Measurements from ENCODE around the gene THSD8.

Gene THSD8

DNA sequence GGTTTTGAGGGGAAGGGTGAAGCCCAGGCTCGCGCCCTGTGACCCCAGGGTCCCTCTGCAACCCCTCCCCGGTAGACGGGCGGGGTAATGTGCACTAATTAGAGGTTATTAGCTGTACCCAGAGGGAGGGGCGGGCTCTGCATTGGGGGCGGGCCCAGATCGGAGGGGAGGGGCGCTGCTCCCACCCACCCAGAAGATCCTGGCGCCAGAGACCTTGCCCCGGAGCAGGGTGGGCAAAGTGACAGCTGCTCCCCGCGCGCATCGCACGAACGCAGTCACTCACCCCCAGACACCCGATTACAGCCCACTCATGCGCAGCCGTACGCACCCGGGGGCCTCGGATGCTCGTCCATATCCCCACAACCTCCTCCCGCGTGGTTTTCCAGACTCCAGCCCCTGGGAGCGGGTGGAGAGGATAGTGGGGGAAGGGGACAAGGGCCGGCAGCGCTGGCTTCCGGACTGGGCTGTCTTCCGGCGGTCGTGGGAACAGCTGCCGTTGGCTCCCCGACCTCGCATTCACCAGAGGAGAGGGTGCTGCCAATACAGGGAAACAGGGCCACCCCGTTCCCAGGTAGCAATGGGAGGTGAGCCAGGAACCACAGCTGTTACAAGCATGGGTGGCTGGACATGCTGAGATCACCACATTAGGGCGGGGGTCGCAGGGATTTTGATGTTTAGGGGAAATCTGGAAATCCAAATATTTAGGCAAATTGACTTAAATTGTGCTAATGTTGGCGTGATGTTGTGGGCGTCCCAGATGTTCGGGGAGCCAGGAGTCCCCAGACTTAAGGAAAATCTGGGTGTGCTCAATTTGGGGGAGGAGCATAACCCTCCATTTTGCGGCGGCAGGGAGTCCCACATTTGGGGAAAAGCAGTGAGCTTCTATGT, 23.6 kb upstream of the THSD8 start:
- peak in 38 of 42 donors; percentile 40 to 79 (median 62) for DNase-seq

DNA sequence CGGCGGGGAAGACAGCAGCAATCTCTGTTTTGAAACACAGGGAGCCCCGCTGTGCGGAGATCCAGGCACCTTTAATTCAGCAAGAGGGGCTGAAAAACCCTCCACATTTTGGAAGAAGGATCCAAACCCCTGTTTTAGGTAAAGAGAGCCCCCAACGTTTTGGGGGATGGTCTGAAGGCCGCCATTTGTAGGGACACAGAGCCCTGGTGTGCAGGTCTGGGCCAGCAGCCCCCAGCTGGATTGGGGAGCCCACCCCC, 23.0 kb upstream of the THSD8 start:
- no peak for DNase-seq
- intact Hi-C loops (cut with DNase I), result no loop called here

More for the DNA sequence above, 23.6 kb upstream of the THSD8 start:
- intact Hi-C loops (cut with DNase I), result no loop called here

DNA sequence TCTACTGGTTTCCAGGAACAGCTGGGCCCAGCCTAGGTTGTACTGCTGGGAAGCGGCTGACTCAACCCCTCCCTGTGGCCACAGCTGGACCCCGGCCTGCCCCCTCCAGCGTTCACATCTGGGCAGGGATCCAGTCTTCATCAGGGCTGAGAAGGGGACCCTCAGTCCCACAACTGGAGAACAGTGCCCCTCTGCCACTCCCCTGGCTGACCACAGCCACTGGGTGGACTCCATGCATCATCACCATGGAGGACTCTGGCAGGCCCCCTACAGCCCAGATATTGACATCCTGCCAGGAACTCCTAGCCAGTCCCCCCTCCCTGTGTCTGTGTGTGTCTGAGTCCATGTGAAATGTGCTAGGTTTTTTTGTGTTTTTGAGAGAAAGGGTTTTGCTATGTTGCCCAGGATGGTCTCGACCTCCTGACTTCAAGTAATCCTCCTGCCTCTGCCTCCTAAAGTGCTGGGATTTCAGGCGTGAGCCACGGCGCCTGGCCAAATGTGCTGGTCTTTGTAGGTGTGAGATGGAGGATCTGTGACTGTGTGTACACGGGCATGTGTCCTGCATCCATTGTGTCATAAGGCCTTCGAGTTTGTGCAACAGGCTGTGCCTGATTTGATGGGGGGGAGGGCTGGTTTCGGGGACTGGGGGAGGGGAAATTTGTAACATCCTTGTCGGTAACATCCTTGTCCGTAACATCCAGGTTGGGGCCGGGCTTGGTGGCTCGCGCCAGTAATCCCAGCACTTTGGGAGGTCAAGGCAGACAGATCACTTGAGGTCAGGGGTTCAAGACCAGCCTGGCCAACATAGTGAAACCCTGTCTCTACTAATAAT, 22.5 kb upstream of the THSD8 start:
- intact Hi-C loops (cut with DNase I), result no loop called here
- peak in 9 of 42 donors; percentile 9 to 69 (median 41) for DNase-seq

DNA sequence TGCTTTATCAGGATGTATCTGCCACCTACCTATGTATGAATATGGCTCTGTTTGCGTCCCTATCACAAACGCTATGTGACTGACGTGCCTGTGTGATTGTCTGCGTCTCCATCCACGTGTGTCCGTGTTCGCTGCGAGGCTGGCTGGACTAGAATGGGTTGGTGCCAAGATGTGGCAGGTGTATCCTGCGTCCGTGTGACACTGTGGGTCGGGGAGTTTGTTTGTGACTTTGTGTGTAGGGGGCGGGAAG, 19.8 kb upstream of the THSD8 start:
- DNase-seq, result no peak
- intact Hi-C loops (cut with DNase I), result no loop called here

DNA sequence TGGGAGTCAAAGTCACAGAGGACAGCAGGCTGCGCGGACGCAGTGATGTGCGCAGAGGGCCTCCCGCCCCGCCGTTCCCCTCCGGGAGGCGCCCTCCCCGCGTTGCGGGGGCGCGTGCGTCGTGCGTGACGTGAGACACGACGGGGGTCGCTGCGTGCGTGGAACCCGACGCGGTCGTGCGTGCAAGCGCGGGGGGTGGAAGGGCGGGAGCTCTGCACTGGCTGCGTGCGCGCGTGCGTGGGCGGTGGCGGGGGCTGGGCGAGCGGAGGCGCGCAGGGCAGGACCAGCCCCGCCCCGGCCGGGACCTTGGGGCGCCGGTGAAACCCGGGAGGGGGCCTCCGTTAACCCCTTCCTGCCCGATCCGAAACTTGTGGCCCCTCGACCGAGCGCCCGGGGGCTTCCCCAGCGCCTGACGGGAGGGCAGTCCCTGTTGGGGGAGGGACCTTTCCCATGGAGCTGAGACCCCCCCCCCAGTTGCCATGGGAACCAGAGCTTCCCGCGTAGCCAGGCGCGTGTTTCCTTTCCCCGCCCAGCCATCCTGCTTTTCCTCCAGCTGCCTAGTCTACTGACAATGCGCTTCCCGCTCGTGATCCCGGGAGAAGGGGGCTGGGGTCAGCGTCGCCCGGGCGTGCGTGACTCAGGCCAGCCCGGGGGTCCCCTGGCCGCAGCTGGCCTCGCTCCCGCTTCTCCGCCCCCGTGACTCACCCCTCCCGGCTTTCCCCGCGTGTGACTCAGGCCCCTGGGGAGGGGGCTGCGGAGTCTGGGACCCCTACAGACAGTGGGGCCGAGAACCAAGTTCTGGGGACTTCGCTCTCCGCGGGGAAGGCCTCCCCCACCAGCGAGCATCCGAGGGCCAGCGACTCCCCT, 19.2 kb upstream of the THSD8 start:
- peak; percentile 77 to 99 (median 95) for DNase-seq
- intact Hi-C loops (cut with DNase I), result no loop called here

DNA sequence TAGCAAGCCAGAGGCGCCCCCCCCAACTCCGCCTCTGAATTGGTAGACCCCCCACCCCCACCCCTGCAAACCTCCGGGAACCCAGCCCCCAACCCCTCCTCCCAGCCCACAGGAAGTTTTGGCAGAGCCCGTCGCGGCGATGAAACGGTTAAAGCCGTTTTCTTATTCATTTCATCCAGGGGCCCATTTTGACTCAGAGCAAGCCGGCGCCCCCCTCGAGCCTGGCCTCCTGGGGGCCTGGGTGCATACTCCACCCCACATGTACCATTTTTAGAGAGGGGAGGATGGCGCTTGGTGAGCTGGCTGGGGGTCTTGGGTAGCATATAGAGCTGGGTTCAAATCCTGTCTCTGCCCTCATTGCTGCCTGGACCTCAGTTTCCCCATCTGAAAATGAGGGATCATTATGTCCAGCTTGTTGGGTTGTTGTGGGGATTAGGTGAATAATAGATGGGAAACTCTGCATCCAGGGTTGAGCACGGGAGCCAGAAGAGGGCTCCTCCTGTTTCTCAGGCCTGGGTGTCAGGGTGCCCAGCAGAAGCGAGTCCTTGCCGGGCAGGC, 18.5 kb upstream of the THSD8 start:
- intact Hi-C loops (cut with DNase I), result no loop called here
- DNase-seq, result no peak

DNA sequence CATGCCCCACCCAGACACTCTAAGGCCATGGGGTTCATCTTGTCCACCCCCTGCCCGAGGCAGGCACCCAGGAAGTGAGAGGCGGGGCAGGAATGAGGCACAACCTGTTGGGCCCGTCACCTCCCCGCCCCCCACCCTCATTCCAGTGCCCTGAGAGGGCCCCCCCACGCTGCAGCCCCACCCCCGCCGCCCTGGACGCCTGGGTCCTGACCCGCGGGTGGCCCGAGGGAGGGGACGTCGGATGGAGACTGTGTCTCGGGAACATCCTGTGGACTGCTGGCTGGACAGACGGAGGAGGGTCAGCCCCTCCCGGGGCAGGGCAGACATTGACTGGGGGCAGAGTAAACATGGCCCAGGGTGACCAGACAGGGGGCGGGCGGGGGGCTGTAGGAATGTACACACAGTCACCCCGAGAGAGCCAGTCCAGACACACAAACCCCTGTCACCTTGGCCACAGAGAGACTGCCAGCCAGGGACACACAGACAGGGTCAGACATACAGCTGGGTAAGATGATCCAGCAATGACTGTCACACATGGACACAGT, 17.9 kb upstream of the THSD8 start:
- intact Hi-C loops (cut with DNase I), result no loop called here
- peak in 1 of 42 donors; percentile 23 for DNase-seq

DNA sequence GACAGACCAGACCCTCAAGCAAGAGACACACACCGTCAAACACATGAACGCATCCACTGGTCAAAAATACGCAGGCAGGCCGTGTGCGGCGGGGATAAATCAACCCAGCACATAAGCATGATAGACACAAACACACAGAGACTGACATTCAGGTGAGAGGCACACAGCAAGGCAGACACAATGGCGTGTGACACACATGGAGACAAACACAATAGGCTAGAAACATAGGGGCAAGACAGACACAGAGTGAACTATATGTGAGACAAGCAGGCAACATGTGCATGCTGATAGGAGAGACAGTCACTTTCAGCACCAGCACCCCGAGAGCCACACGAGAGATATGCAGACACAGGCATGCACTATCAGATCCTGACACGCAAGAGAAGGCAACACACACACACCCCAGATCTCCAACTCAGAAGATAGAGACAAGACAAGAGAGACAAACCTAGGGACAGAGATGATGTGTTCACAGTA, 17.4 kb upstream of the THSD8 start:
- intact Hi-C loops (cut with DNase I), result no loop called here
- no peak for DNase-seq

DNA sequence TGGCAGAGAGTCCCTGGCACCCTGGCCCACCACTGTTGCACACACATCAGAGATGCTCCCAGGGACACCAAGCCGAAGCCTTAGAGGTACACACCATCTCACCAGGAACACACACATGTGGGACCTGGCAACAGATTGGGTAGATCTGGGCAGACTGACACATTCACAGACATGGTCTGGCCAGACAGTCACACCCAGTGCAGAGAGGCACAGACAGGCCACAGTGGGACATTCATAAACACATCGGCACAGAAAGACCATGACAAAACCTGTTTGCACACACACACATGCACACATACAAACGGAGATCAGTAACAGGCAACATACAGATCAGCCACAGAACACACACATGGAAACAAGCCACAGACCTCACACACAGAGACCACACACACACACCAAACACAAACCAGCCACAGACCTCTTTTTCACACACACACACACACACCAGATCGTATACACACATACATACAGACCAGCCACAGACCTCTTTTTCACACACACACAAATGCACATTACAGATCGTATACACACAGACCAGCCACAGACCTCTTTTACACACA, 16.9 kb upstream of the THSD8 start:
- no peak for DNase-seq
- intact Hi-C loops (cut with DNase I), result no loop called here

DNA sequence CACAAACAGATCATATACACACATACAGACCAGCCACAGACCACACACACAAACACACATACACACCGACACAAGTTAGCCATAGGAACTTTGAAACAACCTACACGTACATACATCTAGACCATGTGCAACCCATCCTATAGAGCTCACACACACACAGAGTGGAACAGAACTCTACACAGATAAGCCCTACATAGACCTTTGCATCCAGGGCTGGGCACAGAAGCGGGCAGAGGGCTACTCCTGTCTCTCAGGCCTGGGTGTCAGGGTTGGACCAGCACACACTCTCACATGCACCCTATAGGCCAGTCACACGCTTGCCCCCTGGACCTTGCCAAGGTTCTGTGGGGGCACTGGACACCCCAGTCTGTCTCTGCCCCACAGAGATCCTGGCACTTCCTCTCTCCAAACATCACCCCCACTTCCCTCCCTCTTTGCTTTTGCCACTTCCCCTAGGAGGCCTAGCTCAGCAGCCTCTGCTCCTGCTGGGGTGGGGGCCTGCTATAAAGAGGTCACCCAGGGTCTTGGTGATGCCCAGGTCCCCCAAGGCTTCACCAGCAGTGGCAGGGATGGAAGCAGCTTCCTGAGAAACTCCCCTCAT, 16.3 kb upstream of the THSD8 start:
- DNase-seq, result peak in 9 of 42 donors; percentile 27 to 54 (median 44)
- intact Hi-C loops (cut with DNase I), result no loop called here

DNA sequence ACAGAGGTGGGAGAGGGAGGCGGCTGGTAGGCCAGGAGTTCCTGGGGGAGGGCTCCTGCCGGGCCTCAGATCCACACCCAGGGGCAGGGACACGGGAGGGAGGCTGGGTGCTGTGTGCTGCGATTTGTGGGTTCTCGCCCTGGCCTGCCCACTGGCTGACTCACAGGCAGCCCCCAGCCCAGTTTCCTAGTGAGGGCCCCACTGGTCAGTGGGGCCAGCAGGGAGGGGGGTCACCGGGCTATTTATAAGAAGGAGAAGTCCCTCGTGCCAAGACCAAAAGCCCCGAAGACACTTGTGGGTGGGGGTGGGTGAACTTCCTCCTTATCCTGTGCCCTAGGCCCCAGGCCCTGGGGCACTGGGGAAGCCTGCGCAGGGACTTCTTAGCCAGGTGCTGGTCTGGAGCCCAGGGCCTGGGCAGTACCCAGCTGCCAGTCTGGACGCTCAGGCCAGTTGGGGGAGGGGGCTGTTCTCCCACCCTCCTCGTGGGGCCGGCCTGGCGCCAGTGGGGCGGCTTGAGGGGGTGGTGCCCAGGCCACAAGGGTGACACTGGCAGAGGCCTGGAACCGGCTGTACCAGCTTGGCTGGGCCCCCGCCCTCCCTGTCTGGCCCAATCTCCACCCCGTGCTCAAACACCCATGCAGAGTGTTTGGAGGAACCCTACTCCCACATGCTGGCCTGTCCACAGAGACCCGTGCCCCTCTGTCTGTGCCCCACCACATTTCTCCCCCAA, 15.6 kb upstream of the THSD8 start:
- DNase-seq, result peak in 37 of 42 donors; percentile 27 to 79 (median 54)
- intact Hi-C loops (cut with DNase I), result no loop called here

DNA sequence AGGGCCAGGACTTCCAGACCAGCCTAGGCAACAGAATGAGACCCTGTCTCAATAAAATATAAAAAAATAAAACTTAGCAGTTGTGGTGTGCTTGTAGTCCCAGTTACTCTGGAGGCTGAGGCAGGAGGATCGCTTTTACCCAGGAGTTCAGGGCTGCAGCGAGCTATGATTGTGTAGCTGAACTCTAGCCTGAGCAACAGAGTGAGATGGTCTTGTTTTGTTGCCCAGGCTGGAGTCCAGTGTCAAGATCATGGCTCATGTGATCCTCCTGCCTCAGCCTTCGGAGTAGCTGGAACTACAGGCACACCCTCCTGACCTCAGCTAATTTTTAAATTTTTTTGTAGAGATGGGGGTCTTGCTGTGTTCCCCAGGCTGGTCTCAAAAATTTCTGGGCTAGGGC, 14.9 kb upstream of the THSD8 start:
- DNase-seq, result no peak
- intact Hi-C loops (cut with DNase I), result no loop called here

DNA sequence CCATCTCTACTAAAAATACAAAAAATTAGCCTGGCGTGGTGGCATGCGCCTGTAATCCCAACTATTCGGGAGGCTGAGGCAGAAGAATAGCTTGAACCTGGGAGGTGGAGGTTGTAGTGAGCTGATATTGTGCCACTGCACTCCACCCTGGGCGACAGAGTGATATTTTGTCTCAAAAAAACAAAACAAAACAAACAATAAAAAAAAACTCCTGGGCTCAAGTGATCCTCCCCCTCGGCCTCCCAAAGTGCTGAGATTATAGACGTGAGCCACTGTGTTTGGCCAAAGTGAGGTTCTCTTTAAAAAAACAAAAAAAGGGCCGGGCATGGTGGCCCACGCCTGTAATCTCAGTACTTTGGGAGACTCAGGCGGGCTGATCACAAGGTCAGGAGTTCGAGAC, 14.4 kb upstream of the THSD8 start:
- no peak for DNase-seq
- intact Hi-C loops (cut with DNase I), result no loop called here

DNA sequence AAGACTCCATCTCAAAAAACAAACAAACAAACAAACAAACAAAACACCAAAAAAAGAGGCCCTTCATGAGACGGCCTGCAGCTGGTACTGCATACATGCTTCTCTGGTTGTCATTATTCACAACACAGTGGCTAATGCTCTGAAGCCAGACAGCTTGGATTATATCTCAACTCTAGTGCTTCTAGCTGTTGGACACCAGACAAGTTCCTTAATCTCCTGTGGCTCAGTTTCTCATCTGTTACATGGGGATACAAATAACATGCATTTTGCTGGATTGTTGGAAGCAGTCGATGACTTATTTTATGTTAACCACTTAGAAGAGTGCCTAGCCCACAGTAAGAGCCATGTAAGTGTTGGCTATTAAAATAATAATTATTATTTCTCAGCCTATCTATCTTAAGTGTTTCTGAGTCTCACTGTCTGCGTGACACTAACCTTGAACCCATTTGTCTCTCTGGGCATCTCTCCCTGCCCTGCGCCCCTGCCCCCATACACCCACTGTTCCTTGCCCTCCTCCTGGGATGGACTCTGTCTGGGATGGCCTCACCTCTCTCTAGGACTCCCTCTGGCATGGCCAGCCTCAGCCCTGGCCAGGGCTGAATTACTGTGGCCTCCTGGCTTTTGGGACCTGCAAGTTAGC, 13.7 kb upstream of the THSD8 start:
- no peak for DNase-seq

DNA sequence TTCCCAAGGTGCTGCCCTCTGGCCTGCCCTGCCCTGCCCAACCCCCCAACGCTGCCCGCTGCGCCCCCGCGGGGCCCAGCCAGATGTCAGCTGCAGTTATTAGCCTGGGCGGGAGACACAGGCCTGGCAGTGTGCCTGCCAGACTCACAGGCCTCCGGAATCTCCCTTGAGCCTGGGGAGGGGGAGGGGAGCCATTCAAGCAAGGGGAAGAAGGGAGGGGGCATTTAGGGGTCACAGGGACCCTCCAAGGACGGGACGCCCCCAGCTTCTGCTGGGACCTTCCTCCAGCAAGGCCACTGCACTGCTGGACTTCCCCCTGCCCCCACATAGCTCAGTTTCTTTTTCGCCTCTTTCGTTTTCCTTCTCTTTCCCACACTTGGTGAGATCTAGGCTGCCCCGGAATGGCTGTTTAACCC, 13.2 kb upstream of the THSD8 start:
- DNase-seq, result peak in 40 of 42 donors; percentile 52 to 89 (median 72)
- intact Hi-C loops (cut with DNase I), result no loop called here

More for the DNA sequence above, 13.7 kb upstream of the THSD8 start:
- intact Hi-C loops (cut with DNase I), result no loop called here

DNA sequence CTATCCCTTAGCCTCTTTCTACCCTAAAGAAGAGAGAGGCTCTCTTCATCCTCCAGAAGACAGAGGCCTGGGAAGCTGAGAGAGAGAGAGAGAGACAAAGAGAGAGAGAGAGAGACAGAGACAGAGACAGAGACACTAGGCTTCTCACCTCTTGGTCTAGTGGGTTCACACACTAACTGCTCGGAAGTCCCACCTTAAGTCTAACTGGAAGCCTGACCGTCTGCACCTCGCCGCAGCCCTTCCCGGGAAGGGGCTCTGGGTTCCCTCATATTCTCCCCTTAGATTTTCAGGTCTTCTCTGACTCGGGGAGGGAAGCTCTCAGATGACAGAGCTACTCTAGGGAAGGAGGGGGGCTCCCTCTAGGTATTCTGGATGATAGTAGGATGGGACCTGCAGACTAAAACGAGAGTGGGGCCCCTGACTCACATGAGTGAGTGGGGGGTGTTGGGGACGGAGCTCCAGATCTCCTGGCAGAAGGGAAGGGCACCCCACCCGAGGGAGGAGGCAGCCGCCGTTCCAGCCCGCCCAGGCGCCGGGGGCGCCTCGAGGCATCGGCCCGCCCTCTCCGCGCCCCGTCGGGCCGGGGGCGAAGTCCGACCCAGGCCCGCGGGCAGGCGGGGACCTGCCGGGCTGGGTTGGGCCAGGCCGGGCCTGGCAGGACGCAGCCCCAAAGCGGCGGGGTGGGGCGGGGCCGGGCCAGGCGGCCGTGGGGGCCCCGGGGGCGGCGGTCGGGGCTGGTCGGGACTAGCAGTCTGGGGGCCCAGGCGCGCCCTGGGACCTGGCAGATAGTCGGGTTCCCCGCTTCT, 12.6 kb upstream of the THSD8 start:
- DNase-seq, result peak in 1 of 42 donors; percentile 55
- intact Hi-C loops (cut with DNase I), result no loop called here
